Hematopoietic multipotent progenitor cell treated with erythropoietin and hydrocortisone succinate and interleukin-3 and kit ligand, for 17 days (in vitro differentiated cells): ENCODE results near the gene ZNF431.
"Not testable (repeated sequence)": the region's sequence is repeated elsewhere in the genome, so short reads cannot be mapped to it uniquely, and the experiment has no call there.

ENCODE experiments used
- DNase-seq: peaks from one replicate; pipeline ENCODE4 v3.0.0-alpha.2; 2015; ENCODE audit warnings: low spot score

The ZNF431 gene

GRCh38 chr19:21141787-21142464, at the start of gene ZNF431:
ZNF431 (plus strand) TSS chr19:21142040; CDS start chr19:21142184, 144 bp downstream.
- DNase-seq = peak; percentile 83

DNA sequence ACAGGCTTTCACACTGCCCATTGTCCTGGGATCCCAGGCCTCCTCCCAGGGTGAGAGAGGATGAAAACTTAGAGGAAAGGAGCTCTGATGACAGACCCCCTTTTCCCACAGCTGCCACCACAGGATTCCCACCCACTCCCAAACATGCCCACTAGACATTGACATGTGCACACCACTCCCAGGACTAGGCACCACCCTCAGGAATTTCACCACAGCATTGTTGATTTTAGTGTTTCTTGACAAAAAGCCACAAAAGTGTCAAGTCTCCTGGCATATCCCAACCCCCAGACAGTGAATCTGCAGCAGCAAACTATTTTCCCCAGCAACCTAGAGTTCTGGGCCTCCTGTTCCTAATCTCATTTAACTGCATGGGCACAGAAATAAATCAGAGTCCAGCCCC, 49.7 kb upstream of the ZNF431 start:
- DNase-seq = no peak

GRCh38 chr19:21094347-21095025, 47.4 kb upstream of the ZNF431 start:
- DNase-seq = no peak

- DNase-seq = no peak
Measured at GRCh38 chr19:21098291-21098690, 43.5 kb upstream of the ZNF431 start.

DNA sequence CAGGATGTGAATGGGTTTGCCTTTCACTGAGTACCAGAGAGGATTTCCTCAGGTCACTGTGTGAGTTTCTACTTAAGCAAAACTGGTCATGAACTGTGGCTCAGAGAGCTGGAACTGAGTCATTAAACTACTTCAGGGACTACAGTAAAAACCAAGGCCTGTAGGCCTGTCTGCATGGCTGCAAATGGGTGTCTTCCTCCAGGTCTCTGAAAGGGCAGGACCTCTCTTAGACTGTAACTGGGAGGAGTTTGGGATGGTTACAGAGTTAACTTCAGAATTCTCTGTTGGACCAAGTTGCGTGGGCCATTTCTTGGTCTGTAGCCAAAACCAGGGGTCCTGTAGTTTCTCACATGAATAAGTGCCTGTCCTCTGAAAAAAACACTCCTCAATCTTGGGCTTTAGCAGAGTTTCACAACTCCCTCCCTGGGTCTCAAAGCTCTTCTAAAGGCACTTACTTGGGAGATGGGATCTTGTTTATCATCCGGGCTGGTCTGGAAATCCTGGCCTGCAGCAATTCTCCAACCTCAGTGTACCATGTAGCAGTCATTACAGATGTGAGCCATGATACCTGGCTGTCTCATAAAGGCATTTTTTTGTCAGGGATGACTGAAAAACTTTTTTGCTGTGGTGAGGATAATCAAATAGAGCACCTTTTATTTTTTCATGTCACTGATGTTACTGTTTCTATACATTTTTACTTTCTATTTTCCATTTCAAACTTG, 40.2 kb upstream of the ZNF431 start:
- DNase-seq = no peak

GRCh38 chr19:21109116-21109515, 32.7 kb upstream of the ZNF431 start:
- DNase-seq = no peak

DNA sequence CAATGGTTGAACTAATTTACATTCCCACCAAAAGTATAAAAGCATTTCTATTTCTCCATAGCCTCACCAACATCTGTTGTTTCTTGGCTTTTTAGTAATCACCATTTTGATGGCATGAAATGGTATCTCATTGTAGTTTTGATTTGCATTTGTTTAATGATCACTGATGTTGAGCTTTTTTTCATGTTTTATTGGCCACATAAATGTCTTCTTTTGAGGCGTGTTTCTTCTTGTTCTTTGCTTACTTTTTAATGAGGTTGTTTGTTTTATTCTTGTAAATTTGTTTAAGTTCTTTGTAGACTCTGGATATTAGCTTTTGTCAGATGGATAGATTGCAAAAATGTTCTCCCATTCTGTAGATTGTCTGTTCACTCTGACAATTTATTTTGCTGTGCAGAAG, 31.7 kb upstream of the ZNF431 start:
- DNase-seq = no peak

- DNase-seq = no peak
Measured at GRCh38 chr19:21115430-21115829, 26.4 kb upstream of the ZNF431 start.

DNA sequence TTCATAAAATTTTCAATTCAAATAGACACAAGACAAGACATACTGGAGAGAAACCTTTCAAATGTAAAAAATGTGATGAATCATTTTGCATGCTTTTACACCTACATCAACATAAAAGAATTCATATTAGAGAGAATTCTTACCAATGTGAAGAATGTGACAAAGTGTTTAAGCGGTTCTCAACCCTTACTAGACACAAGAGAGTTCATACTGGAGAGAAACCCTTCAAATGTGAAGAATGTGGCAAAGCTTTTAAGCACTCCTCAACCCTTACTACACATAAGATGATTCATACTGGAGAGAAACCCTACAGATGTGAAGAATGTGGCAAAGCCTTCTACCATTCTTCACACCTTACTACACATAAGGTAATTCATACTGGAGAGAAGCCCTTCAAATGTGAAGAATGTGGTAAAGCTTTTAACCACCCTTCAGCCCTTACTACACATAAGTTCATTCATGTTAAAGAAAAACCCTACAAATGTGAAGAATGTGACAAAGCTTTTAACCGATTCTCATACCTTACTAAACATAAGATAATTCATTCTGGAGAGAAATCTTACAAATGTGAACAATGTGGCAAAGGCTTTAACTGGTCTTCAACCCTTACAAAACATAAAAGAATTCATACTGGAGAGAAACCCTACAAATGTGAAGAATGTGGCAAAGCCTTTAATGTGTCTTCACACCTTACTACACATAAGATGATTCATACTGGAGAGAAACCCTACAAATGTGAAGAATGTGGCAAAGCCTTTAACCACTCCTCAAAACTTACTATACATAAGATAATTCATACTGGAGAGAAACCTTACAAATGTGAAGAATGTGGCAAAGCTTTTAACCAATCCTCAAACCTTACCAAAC, 24.6 kb upstream of the ZNF431 start:
- DNase-seq = no peak

- DNase-seq = no peak
Measured at GRCh38 chr19:21126078-21126477, 15.8 kb upstream of the ZNF431 start.

- DNase-seq = no peak
Measured at GRCh38 chr19:21127001-21127400, 14.8 kb upstream of the ZNF431 start.

GRCh38 chr19:21127898-21128297, 13.9 kb upstream of the ZNF431 start:
- no peak for DNase-seq

DNA sequence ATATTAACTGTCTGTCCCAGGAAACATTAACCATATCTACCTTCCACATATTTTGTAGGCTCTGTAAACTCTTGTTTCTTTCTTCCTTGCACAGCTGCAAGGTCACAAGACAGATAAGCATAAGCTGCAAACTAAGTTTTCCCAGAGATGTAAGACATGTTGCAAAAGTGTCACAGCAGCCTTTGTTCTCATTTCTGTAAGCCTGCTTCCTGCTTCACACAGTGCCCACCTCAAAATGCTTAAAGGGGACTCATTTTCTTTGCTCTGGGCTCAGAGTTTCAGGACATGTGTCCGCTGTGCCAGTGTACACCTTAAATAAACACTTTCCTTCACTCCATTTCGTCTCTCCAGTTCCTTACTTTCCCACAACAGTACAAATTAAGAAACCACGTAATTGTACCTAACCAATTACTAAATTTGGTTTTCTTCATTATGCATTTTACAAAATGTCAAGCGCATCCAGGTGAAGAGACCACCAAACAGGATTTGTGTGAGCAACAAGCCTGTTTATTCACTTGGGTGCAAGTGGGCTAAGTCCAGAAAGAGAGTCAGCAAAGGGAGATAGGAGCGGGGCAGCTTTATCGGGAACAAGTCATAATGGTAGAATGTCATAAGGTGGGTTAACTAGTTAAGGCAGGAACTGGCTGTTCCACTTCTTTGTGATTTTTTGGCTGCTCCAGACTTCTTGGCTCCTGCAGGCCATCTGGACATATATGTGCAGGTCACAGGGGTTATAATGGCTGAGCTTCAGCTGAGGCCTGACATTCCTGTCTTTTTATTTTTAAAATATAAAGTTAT, 12.7 kb upstream of the ZNF431 start:
- DNase-seq = no peak

DNA sequence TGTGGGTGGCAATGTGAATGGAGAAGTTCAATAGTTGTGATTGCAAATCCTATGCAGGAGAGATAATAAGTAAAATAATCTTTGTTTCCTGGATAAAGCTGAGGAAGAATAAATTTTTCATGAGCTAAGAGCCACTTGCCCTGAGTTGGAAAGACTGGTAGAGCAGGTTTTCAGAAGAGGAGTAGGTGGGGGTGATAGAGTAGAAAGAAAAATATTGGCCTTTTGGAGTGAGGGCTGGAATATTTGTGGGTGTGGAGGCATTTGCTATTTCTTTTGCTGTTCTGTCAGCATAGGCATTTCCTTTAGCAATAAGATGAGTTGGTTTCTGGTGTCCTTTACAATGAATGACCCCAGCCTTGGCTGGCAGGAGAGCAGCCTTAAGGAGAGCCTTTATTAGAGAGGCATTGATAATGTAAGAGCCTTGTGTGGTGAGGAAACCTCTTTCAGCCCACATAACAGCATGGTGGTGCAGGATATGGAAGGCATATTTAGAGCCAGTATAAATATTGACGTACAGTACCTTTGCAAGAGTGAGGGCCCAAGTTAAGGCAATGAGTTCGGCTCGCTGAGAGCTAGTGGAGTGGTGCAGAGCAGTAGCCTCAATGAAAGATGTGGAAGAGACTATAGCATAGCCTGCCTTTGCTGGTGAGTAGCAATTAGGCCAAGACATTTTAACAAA, 11.6 kb upstream of the ZNF431 start:
- no peak for DNase-seq

- DNase-seq = no peak
Measured at GRCh38 chr19:21133633-21134032, 8.2 kb upstream of the ZNF431 start.

DNA sequence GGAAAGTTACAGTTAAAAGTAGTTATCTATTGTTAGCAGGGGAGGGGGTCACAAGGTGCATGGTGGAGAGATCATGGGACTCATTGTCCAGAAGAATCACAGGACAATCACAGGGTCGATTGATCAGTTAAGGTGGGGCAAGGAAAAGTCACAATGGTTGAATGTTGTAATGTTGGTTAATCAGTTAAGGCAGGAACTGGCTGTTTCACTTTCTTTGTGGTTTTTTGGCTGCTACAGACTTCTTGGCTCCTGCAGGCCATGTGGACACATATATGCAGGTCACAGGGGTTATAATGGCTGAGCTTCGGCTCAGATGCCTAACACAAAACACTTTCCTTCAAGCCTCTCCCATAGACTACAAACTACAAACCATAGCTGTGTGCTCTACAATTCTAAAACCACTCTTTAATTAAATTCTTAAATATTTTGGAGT, 6.9 kb upstream of the ZNF431 start:
- DNase-seq = no peak

GRCh38 chr19:21135433-21135832, 6.4 kb upstream of the ZNF431 start:
- no peak for DNase-seq

GRCh38 chr19:21138130-21138529, 3.7 kb upstream of the ZNF431 start:
- no peak for DNase-seq

DNA sequence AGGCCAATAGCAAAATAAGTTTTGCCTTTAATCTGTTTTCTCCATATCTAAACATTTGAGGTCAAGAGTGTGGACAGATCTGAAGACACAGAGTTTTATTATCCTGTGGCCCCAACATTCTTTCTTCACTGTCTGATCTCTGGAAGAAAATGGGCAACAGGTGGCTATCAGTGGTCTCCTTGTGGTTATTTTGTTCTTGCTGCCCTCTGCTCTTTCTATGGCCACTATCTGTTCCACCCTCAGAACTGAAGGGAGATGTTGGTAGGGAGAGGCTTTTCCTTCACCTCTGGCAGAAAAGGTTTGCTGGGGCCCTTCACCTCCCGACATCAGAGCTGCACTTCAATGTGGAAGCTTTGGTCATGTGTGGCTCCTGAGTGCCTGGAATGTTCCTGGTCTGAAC, 834 bp upstream of the ZNF431 start:
- not testable (repeated sequence) for DNase-seq

GRCh38 chr19:21143428-21143827, 1.6 kb downstream of the ZNF431 start:
- no peak for DNase-seq

- no peak for DNase-seq
Measured at GRCh38 chr19:21143854-21144253, 2.0 kb downstream of the ZNF431 start.
